Measurements from ENCODE around the gene COL26A1.

Gene COL26A1

GRCh38 chr7:101534873-101535272 is 172.2 kb downstream of the COL26A1 start:
- no peak for DNase-seq (ENCODE audit: low read depth)

DNA sequence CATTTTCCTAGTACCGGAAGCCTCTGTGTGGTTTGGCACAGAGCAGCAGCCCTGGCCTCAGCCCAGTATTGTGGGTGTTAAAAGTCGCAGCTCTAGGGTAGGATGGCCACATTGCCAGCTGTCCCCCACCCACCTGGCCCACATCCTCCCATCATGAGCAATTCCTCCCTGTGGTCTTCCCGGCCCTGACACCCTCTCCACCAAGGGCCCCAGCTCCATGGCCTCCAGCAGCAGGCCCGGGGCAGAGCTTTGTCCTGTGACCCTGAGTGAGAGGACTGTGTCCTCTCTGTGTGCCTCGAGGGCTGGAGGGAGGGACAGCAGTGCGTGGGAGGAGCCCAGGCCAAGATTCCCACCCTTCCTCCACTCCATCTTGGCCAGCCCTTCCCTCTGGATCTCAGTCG is 172.7 kb downstream of the COL26A1 start:
- DNase-seq (ENCODE audit: low read depth): no peak

DNA sequence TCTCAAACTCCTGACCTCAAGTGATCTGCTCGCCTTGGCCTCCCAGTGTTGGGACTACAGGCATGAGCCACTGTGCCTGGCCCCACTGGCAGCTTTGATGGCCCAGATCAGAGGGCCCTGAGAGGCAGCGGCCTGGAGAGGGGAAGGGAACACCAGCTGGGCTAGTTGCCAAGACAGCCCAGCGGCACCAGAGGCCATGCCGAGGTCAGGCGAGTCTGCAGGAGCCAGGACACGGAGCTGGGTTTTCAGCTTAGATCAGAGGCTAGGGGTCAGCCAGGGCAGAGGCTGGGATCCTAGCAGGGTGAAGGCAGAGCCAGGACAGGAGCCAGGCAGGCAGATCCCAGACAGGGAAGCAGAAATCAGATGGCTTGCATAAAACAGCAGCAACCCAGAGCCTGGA is 173.6 kb downstream of the COL26A1 start:
- no peak for DNase-seq (ENCODE audit: low read depth)

DNA sequence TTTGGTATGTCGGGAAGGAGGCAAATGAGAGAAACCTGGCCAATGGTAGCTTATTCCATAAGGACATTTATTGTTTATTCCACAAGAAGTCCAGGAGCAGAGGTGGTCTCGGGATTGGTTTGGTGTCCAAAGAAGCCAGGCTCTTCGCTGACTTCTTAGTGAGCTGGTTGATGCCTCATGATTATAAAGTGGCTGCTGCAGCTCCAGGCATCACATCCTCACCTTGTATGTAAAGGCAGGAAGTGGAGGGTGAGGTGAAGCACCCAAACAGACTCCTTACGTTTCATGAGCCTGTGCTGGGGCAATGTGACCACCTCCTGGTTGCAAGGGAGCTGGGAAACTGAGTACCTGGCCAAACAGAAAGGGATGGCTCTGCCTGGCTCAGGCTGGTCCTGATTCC is 174.0 kb downstream of the COL26A1 start:
- DNase-seq (ENCODE audit: low read depth): no peak

GRCh38 chr7:101537205-101537604 is 174.5 kb downstream of the COL26A1 start:
- no peak for DNase-seq (ENCODE audit: low read depth)

DNA sequence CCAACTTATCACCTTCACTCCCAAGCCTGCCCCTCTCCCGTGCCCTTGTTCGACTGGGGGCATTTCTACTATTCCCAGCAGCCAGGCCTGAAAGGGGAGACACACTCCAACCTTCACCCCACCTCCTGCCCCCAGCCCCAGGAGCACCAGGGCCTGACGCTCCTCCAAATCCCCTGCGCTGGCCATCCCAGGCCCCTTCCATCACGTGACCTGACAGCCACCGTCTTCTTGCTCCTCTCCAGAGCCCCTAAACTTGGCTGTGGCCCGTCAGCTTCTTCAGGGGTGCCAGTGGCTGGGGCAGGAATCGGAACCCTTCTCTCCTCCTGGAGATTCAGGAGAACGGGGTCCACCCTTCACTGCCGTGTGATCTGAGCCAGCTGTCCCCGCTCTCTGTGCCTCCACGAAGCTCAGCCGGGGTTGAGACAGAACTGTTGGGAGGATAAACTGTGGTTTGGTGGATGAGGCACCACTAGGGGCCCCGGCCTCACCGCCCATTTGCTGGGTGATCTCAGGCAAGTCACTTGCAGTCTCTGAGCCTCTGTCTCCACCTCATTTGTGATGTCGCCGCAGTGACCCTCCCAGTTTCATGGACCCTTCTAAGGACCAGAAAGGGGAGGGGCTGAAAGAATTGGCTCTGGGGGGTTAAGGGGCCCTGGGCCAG is 175.4 kb downstream of the COL26A1 start:
- DNase-seq (ENCODE audit: low read depth): no peak

DNA sequence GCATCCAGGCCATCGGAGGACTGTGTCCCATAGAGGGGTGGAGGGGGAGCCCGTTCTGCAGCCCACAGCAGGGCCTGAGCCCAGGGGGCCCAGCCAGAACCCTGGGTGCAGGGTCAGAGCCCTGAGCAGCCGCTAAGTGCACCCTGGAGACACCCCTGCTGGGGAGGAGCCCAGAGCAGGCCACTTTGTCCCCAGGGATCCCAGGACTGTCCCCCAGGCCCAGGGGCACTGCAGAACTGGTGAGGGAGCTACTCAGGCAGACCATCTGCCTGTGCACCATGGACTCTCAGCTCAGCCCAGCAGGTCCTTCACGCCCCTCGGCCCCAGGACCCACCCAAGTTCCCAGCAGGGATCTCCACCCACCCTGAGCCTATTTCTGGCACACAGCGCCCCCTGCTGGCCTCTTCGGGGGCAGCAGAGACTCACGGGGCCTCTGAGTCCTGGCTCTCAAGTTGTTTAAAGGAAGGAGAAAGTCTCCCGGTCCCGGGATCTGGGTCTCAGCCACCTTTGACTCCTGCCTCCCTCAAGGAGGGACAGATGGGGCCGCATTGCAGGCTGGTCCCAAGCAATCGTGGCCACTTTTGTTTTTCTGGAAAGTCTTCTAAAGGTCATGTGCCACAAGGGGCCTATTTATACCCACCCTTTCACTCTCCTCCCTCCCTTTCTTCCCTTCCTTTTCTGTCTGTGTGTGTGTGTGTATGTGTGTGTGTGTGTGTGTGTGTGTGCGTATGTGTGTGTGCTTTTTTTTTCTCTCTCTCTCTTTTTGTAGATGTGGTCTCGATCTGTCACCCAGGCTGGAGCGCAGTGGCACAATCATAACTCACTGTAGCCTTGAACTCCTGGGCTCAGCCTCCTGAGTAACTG is 176.2 kb downstream of the COL26A1 start:
- peak; percentile 25 for DNase-seq (ENCODE audit: low read depth)

GRCh38 chr7:101539784-101540183 is 177.1 kb downstream of the COL26A1 start:
- DNase-seq (ENCODE audit: low read depth): no peak

- DNase-seq (ENCODE audit: low read depth): peak; percentile 66
Observed at GRCh38 chr7:101542527-101543241, 180.0 kb downstream of the COL26A1 start.

DNA sequence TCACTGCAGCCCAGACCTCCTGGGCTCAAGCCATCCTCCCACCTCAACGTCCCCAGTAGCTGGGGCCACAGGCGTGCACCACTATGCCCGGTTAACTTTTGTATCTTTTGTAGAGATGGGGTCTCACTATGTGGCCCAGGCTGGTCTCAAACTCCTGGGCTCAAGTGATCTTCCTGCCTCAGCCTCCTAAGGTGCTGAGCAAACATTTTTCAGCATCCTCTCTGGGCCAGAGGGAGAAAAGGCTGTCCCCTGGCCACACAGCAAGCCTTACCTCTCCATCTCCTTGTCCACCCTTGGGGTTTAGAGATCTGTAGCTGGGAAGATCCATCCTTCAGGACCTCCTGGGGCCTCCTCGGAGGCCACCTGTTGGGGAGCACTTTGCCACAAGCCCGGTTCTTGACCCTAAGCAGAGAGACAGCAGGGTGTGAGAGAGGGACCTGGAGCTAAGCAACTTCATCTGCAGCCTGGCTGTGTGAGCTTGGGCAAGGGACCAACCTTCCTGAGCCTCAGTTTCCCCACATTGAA is 180.6 kb downstream of the COL26A1 start:
- no peak for DNase-seq (ENCODE audit: low read depth)

DNA sequence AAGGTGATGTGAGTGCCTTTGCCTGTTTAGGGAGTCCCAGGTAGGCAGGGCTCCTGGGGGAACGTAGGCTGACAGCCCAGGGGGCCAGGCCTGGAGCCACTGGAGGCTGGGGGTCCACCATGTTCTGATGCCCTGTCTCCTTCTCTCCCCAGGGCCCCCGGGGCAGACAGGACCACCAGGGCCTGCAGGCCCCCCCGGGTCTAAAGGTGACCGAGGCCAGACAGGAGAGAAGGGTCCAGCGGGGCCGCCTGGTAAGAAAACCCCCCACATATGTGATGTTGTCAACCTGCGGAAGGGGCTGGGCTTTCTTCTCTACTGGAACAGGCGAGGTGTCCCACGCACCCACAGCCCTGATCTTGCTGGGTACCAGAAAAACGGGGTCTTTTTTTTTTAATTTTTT is 181.2 kb downstream of the COL26A1 start:
- DNase-seq (ENCODE audit: low read depth): no peak

- DNase-seq (ENCODE audit: low read depth): no peak
Observed at GRCh38 chr7:101545441-101546190, 182.9 kb downstream of the COL26A1 start.

- no peak for DNase-seq (ENCODE audit: low read depth)
Observed at GRCh38 chr7:101546308-101546936, 183.7 kb downstream of the COL26A1 start.

DNA sequence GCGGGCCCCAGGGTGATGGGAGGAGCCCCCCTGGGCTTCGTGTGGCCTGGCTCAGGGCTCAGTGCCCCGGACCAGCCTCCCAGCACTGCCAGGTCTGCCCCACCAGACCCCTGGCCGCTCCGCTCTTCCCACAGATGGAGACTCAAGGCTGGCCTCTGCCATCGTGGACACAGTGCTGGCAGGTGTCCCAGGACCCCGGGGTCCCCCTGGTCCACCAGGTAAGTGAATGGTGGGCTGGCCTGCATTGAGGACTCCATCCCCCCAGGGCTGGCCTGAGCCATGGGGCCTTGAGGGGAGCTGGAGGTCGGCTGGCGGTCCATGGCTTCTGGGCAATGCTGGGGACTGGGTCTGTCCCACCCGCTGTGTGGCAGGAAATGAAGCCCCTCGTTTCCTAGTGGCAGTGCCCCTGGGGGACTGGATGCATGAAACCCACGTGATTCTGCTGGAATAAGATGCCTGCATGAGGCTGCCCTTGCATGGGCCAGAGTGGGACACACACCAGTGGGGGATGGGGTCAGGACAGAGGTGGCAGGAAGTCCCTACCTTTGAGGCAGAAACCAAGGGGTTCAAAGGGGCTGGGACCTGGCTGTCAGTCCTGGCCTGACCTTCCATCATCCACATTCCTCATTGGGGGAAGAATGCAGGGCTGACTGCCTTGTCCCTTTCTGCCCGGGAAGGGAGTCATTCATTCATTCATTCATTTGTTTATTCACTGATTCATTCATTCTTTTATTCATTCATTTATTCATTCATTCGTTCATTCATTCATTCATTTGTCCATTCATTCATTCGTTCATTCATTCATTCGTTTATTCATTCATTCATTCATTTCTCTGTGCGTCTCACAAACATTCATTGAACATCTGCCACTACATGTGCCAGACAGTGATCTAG is 184.6 kb downstream of the COL26A1 start:
- DNase-seq (ENCODE audit: low read depth): no peak

DNA sequence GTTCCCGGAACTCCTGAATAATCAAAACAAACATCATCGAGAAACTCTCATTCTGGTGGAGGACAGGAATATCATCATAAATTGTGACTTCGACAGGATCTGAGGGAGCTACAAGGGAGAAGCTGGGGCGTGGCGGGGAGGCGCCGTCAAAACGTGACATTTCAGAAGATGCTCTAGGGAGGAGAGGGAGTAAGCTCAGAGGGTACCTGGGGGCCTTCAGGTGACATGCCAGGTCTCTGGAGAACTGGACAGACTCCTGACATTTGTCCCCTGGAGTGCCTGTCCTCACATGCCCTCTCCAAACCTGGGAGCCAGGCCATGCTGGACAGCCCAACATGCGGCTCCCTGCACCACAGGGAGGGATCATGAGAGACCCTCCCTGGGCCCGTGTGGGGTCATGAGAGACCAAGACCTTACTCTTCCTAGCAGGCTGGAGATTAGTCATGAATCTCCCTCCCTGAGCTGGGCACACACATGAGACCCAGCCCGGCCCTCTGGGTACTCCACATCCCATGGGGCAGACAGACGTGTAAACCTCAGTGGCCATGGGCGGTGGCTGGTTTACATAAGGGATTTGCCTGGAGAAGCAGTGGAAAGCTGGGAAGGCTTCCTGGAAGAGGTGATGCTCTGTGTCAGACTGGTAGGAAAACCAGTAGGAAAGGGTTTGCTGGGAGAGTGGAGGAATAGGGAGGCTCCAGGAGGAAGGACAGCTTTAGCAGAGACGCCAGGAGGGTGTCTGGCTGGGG is 185.4 kb downstream of the COL26A1 start:
- no peak for DNase-seq (ENCODE audit: low read depth)

DNA sequence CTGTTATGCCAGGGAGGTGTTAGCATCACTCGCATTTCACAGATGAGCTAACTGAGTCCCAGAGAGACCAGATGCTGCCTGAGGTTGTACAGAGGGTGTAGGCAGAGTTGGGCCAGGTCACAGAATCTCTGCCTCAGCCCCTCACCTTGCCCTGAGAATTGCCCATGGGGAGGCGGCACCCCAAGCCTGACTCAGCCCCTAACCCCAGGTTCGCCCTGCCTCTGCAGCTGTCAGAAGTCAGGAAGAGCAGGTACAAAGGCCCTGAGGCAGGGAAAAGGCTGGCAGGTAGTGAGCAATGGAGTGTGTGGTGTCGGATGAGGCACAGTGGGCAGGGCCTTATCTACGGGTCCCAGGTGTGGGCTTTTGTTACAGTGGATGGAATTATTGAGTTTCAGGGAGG is 187.1 kb downstream of the COL26A1 start:
- no peak for DNase-seq (ENCODE audit: low read depth)

DNA sequence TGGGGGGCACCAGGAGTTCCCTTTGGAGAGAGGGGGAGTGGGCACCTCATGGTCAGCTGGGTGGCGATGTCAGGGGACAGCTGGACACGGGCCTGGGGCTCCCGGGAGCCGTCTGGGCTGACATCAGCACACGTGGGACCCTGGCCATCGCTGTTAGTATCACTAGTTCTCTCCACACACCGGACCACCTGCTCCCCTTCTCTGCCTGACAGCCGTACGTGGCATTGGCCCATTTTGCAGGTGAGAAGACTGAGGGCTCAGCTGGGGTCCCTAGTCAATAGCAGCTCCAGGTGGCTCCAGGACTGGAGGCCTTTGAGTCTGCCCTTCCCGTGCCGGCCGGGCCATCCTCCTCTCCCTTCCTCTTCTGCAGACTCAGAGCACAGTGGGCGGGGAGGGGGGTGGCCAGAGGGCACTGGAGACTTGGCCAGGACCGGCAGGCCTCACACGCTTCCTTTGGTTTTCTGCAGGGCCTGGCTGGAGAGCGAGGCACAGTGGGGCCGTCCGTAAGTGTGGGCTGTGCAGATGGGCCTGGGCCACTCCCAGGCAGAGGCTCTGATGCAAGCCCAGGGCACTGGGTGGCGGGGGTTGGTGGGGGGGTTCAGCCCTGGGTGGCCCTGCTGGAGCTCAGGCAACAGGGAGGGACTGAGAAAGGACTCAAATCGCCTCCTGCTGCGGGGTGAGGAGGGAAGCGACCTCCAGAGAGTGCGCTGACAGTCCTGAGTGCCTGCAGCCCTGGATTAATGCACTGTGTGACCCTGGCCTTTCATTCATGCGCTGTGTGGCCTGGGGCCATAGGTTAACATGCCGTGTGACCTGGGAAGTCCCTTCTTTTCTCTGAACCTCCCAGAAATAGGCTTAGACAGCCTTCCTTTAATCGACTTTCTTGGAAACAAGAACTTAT is 188.2 kb downstream of the COL26A1 start:
- DNase-seq (ENCODE audit: low read depth): no peak

- no peak for DNase-seq (ENCODE audit: low read depth)
Observed at GRCh38 chr7:101553018-101553770, 190.5 kb downstream of the COL26A1 start.
